ENCODE results near the gene DCP2. TPM values are rescaled to one million over a fixed set of nuclear protein-coding genes. Genes with fewer than 3 reads are reported as not detected.

DCP2 gene
- total and polyA plus RNA-seq, 4 donors, result 9.5 to 91.5 (median 29.5) TPM

GRCh38 chr5:112971276-112971675 lies 5.3 kb upstream of the DCP2 start:
- ATAC-seq (ENCODE audit: insufficient read depth, low FRiP score) (no peak), DNase-seq (no peak)
- H3K27me3 ChIP-seq (ENCODE audit: control insufficient read depth in 3 of 3, insufficient read depth in 3 of 3, low read length in 2 of 3), result no peaks in the 10 kb centered on the region
- no peak overlapping the region for H3K9ac ChIP-seq (ENCODE audit: insufficient read depth in 1 of 2, low read length in 2 of 2)
- H3K9me3 ChIP-seq (ENCODE audit: control insufficient read depth in 4 of 4, insufficient read depth in 3 of 4, low read length in 3 of 4), result no peaks in the 10 kb centered on the region
- TF ChIP-seq CTCF (IDR thresholded peaks at IDR 0.05; ENCODE audit: control extremely low read depth, extremely low read depth), result no peak
- no peak overlapping the region for H3K27ac ChIP-seq (ENCODE audit: low read depth in 1 of 2, low read length in 1 of 2)
- H3K36me3 ChIP-seq (ENCODE audit: control insufficient read depth in 4 of 4, insufficient read depth in 4 of 4, low read length in 4 of 4), result no peaks in the 10 kb centered on the region
- 93 to 96% methylated on average over 4 of the region's 4 CpGs for WGBS, 2 donors
- no peak overlapping the region for H3K4me3 ChIP-seq
- H3K4me1 ChIP-seq (ENCODE audit: control insufficient read depth in 5 of 5, insufficient read depth in 5 of 5, low read length in 5 of 5), result peaks cover 0 to 7% (median 0%) of the 10 kb centered on the region in 5 donors

GRCh38 chr5:112973036-112973435 lies 3.6 kb upstream of the DCP2 start:
- peaks cover 0 to 3% (median 0%) of the 10 kb centered on the region in 4 donors for H3K36me3 ChIP-seq (ENCODE audit: control insufficient read depth in 4 of 4, insufficient read depth in 4 of 4, low read length in 4 of 4)
- no peak for ATAC-seq (ENCODE audit: insufficient read depth, low FRiP score)
- no peak overlapping the region for H3K27ac ChIP-seq (ENCODE audit: low read depth in 1 of 2, low read length in 1 of 2)
- WGBS, 2 donors, result 88 to 92% methylated on average over 1 of the region's 1 CpG
- no peak overlapping the region for H3K9ac ChIP-seq (ENCODE audit: insufficient read depth in 1 of 2, low read length in 2 of 2)
- no peak overlapping the region for H3K4me3 ChIP-seq
- no peaks in the 10 kb centered on the region for H3K27me3 ChIP-seq (ENCODE audit: control insufficient read depth in 3 of 3, insufficient read depth in 3 of 3, low read length in 2 of 3)
- no peak for TF ChIP-seq CTCF (IDR thresholded peaks at IDR 0.05; ENCODE audit: control extremely low read depth, extremely low read depth)
- no peaks in the 10 kb centered on the region for H3K9me3 ChIP-seq (ENCODE audit: control insufficient read depth in 4 of 4, insufficient read depth in 3 of 4, low read length in 3 of 4)
- H3K4me1 ChIP-seq (ENCODE audit: control insufficient read depth in 5 of 5, insufficient read depth in 5 of 5, low read length in 5 of 5), result peaks cover 0 to 8% (median under 1%) of the 10 kb centered on the region in 5 donors
- no peak for DNase-seq

GRCh38 chr5:112973904-112974303 lies 2.7 kb upstream of the DCP2 start:
- H3K27ac ChIP-seq (ENCODE audit: low read depth in 1 of 2, low read length in 1 of 2), result no peak overlapping the region
- WGBS, 2 donors, result 79 to 85% methylated on average over 1 of the region's 1 CpG
- H3K27me3 ChIP-seq (ENCODE audit: control insufficient read depth in 3 of 3, insufficient read depth in 3 of 3, low read length in 2 of 3), result no peaks in the 10 kb centered on the region
- no peak for ATAC-seq (ENCODE audit: insufficient read depth, low FRiP score)
- DNase-seq, result no peak
- H3K4me1 ChIP-seq (ENCODE audit: control insufficient read depth in 5 of 5, insufficient read depth in 5 of 5, low read length in 5 of 5), result peaks cover 0 to 17% (median 2%) of the 10 kb centered on the region in 5 donors
- no peaks in the 10 kb centered on the region for H3K9me3 ChIP-seq (ENCODE audit: control insufficient read depth in 4 of 4, insufficient read depth in 3 of 4, low read length in 3 of 4)
- peaks cover 0 to 3% (median 0%) of the 10 kb centered on the region in 4 donors for H3K36me3 ChIP-seq (ENCODE audit: control insufficient read depth in 4 of 4, insufficient read depth in 4 of 4, low read length in 4 of 4)
- no peak overlapping the region for H3K4me3 ChIP-seq
- no peak for TF ChIP-seq CTCF (IDR thresholded peaks at IDR 0.05; ENCODE audit: control extremely low read depth, extremely low read depth)
- no peak overlapping the region for H3K9ac ChIP-seq (ENCODE audit: insufficient read depth in 1 of 2, low read length in 2 of 2)

GRCh38 chr5:112974901-112975300 lies 1.7 kb upstream of the DCP2 start:
- H3K9me3 ChIP-seq (ENCODE audit: control insufficient read depth in 4 of 4, insufficient read depth in 3 of 4, low read length in 3 of 4), result no peaks in the 10 kb centered on the region
- 89 to 100% methylated on average over 1 of the region's 1 CpG for WGBS, 2 donors

More at GRCh38 chr5:112974901-112975300, 1.7 kb upstream of the DCP2 start:
- no peak for TF ChIP-seq CTCF (IDR thresholded peaks at IDR 0.05; ENCODE audit: control extremely low read depth, extremely low read depth)
- no peaks in the 10 kb centered on the region for H3K27me3 ChIP-seq (ENCODE audit: control insufficient read depth in 3 of 3, insufficient read depth in 3 of 3, low read length in 2 of 3)
- no peak for DNase-seq
- H3K9ac ChIP-seq (ENCODE audit: insufficient read depth in 1 of 2, low read length in 2 of 2), result no peak overlapping the region
- peaks cover 0 to 26% (median 2%) of the 10 kb centered on the region in 5 donors for H3K4me1 ChIP-seq (ENCODE audit: control insufficient read depth in 5 of 5, insufficient read depth in 5 of 5, low read length in 5 of 5)
- ATAC-seq (ENCODE audit: insufficient read depth, low FRiP score), result no peak
- H3K27ac ChIP-seq (ENCODE audit: low read depth in 1 of 2, low read length in 1 of 2), result no peak overlapping the region
- peaks cover 0 to 3% (median 0%) of the 10 kb centered on the region in 4 donors for H3K36me3 ChIP-seq (ENCODE audit: control insufficient read depth in 4 of 4, insufficient read depth in 4 of 4, low read length in 4 of 4)
- no peak overlapping the region for H3K4me3 ChIP-seq

Data from lung (tissue), 12 donors.